SK-N-SH (cell line): ENCODE measurements around the gene DNAJB8. TPM values are rescaled to one million over a fixed set of nuclear protein-coding genes. Genes with fewer than 3 reads are reported as not detected.
A peak's percentile ranks its signal among the peaks of the same experiment; 100 is the strongest.

Source experiments
- CTCF ChIA-PET: fragments of 300-600, 350-600 bp; formaldehyde crosslinking; extraction: SDS; loops from one replicate; lab custom pipeline; 2021; lab: Yijun Ruan, JAX
- POLR2A ChIA-PET: fragments of 350-600 bp; sonication (Branson Sonifier 250); formaldehyde crosslinking; extraction: SDS; loops from one replicate; lab custom pipeline; 2020; ENCODE audit warnings: antibody characterized with exemption, inconsistent platforms; lab: Yijun Ruan, JAX
- DNase-seq: peaks from one replicate; pipeline ENCODE4 v3.0.0; 2012
- H2AFZ ChIP-seq: fragments of 200-600 bp; sonication (generic); 2 replicates; pipeline ENCODE4 v1.8.1; 2016; ENCODE audit warnings: antibody characterized with exemption, mild to moderate bottlenecking, low read depth
- H3F3A ChIP-seq: fragments of 200-600 bp; sonication (generic); replicated peaks from 2 replicates; pipeline ENCODE3; 2016; ENCODE audit warnings: antibody characterized with exemption, mild to moderate bottlenecking; ENCODE audit not compliant: insufficient read depth
- H3K27ac ChIP-seq, 2 experiments: fragments of 200-500 bp in 1 of 2; fragments of 200-600 bp in 1 of 2; sonication (Bioruptor generic) in 1 of 2; sonication (generic), shearing (Covaris generic) in 1 of 2; 2 replicates each; pipeline versions ENCODE4 v1.5.1 to v1.6.1; 2014 to 2016; ENCODE audit warnings: low read depth in 2 of 2, inconsistent platforms in 1 of 2, low read length in 1 of 2, mild to moderate bottlenecking in 1 of 2, mixed read lengths in 1 of 2
- H3K27me3 ChIP-seq: fragments of 200-600 bp; sonication (generic), shearing (Covaris generic); 2 replicates; pipeline ENCODE4 v1.6.1; 2016; ENCODE audit warnings: mixed run types; ENCODE audit not compliant: insufficient read depth
- H3K36me3 ChIP-seq, 2 experiments: fragments of 200-500 bp in 1 of 2; fragments of 200-600 bp in 1 of 2; sonication (Bioruptor generic) in 1 of 2; sonication (generic) in 1 of 2; replicated peaks in 1 of 2; 2 replicates each; pipeline versions ENCODE3 to v1.5.1; 2014 to 2016; ENCODE audit warnings: low read length in 1 of 2, mild to moderate bottlenecking in 1 of 2; ENCODE audit not compliant: insufficient read depth in 2 of 2, control insufficient read depth in 1 of 2
- H3K4me1 ChIP-seq, 2 experiments: fragments of 200-500 bp in 1 of 2; fragments of 200-600 bp in 1 of 2; sonication (Bioruptor generic) in 1 of 2; sonication (generic), shearing (Covaris generic) in 1 of 2; 2 replicates each; pipeline versions ENCODE4 v1.5.1 to v1.6.1; 2014 to 2016; ENCODE audit warnings: low read depth in 1 of 2, low read length in 1 of 2, mixed run types in 1 of 2; ENCODE audit not compliant: insufficient read depth in 2 of 2, control insufficient read depth in 1 of 2
- H3K4me2 ChIP-seq: fragments of 200-600 bp; sonication (generic), shearing (Covaris generic); 2 replicates; pipeline ENCODE4 v1.6.1; 2017; ENCODE audit warnings: mixed run types
- H3K4me3 ChIP-seq, 2 experiments: fragments of 200-500 bp in 1 of 2; fragments of 200-600 bp in 1 of 2; sonication (Bioruptor generic) in 1 of 2; sonication (generic), shearing (Covaris generic) in 1 of 2; 2 replicates each; pipeline versions ENCODE4 v1.5.1 to v1.8.1; 2014 to 2016; ENCODE audit warnings: low read depth in 2 of 2, inconsistent platforms in 1 of 2, low read length in 1 of 2, mild to moderate bottlenecking in 1 of 2, mixed read lengths in 1 of 2, moderate library complexity in 1 of 2
- H3K79me2 ChIP-seq: fragments of 200-600 bp; sonication (generic); 2 replicates; pipeline ENCODE4 v1.8.1; 2017; ENCODE audit warnings: mild to moderate bottlenecking; ENCODE audit not compliant: insufficient read depth
- H3K9ac ChIP-seq: fragments of 200-600 bp; sonication (generic); 2 replicates; pipeline ENCODE4 v1.6.1; 2017; ENCODE audit warnings: mixed run types
- H3K9me2 ChIP-seq: fragments of 200-600 bp; sonication (generic); 2 replicates; pipeline ENCODE4 v1.6.1; 2017; ENCODE audit warnings: mixed run types
- H3K9me3 ChIP-seq: fragments of 200-600 bp; sonication (generic); 2 replicates; pipeline ENCODE4 v1.6.1; 2017; ENCODE audit warnings: mixed run types, mild to moderate bottlenecking, moderate library complexity
- H4K20me1 ChIP-seq: fragments of 200-600 bp; sonication (generic); 2 replicates; pipeline ENCODE4 v1.6.1; 2017; ENCODE audit warnings: mild to moderate bottlenecking, mixed run types; ENCODE audit not compliant: insufficient read depth
- ELF1 ChIP-seq: IDR thresholded peaks from 2 replicates; pipeline ENCODE4 v1.4.0; 2012
- EP300 ChIP-seq, 2 experiments: IDR thresholded peaks; 2 replicates each; pipeline versions ENCODE4 v1.4.0 to v1.6.1; 2012; ENCODE audit warnings: borderline replicate concordance in 1 of 2, low read depth in 1 of 2, low read length in 1 of 2
- EZH2phosphoT487 ChIP-seq: fragments of 200-600 bp; sonication (generic); IDR thresholded peaks from 2 replicates; pipeline ENCODE4 v1.6.1; 2017; ENCODE audit warnings: low read depth, mixed run types, mild to moderate bottlenecking, antibody characterized with exemption, moderate library complexity, borderline replicate concordance
- FOSL2 ChIP-seq: IDR thresholded peaks from 2 replicates; pipeline ENCODE4 v1.4.0; 2012; ENCODE audit warnings: low read depth, mild to moderate bottlenecking, moderate library complexity, borderline replicate concordance
- FOXJ3 ChIP-seq: sonication (generic); formaldehyde crosslinking; IDR thresholded peaks from 2 replicates; pipeline ENCODE4 v1.5.1; 2020; ENCODE audit warnings: mild to moderate bottlenecking, missing genetic modification reagents
- FOXM1 ChIP-seq: IDR thresholded peaks from 2 replicates; pipeline ENCODE4 v1.4.0; 2012; ENCODE audit warnings: low read depth, mild to moderate bottlenecking
- GATA2 ChIP-seq: sonication (generic); formaldehyde crosslinking; IDR thresholded peaks from 2 replicates; pipeline ENCODE4 v1.5.0; 2020; ENCODE audit warnings: mild to moderate bottlenecking, missing genetic modification reagents
- MEF2A ChIP-seq: IDR thresholded peaks from 2 replicates; pipeline ENCODE4 v1.4.0; 2012; ENCODE audit warnings: low read depth, borderline replicate concordance
- NRF1 ChIP-seq: IDR thresholded peaks from 2 replicates; pipeline ENCODE4 v1.6.1; 2012; ENCODE audit warnings: low read depth, mild to moderate bottlenecking, low read length
- PBX3 ChIP-seq: IDR thresholded peaks from 2 replicates; pipeline ENCODE4; 2012
- RXRA ChIP-seq: IDR thresholded peaks from 2 replicates; pipeline ENCODE4 v1.4.0; 2012; ENCODE audit warnings: low read depth, mild to moderate bottlenecking, borderline replicate concordance
- SIN3A ChIP-seq: IDR thresholded peaks from 2 replicates; pipeline ENCODE4 v1.6.1; 2012; ENCODE audit warnings: low read depth, mild to moderate bottlenecking, low read length, moderate library complexity, borderline replicate concordance
- SMC3 ChIP-seq: IDR thresholded peaks from 2 replicates; pipeline ENCODE4 v1.6.1; 2012; ENCODE audit warnings: low read depth, low read length, improper control_type of control experiment
- ZBTB33 ChIP-seq: IDR thresholded peaks from 2 replicates; pipeline ENCODE4 v1.4.0; 2012; ENCODE audit warnings: low read depth, borderline replicate concordance
- WGBS: methylation state at CpG from one replicate; pipeline ENCODE4 v1.1.6; 2017; ENCODE audit warnings: low lambda C conversion rate; 5-methylcytosine and 5-hydroxymethylcytosine counted together
- polyA plus RNA-seq, 3 experiments: library from polyadenylated mRNA; depleted of rRNA; stranded (reverse); fragments of >200 nt; gene quantifications; 2 replicates each; pipeline ENCODE4 v1.2.3, GENCODE V29; 2012
- TF ChIP-seq, protein P1 (sequence below): fragments of 150-350 bp; IDR thresholded peaks from 2 replicates; pipeline ENCODE4 v1.6.1; 2017; ENCODE audit warnings: antibody characterized with exemption, low read length, low read depth, borderline replicate concordance

DNAJB8 gene
- polyA plus RNA-seq, 1 of the 3 experiments (the other 2 are of a cell fraction), result not detected

DNA sequence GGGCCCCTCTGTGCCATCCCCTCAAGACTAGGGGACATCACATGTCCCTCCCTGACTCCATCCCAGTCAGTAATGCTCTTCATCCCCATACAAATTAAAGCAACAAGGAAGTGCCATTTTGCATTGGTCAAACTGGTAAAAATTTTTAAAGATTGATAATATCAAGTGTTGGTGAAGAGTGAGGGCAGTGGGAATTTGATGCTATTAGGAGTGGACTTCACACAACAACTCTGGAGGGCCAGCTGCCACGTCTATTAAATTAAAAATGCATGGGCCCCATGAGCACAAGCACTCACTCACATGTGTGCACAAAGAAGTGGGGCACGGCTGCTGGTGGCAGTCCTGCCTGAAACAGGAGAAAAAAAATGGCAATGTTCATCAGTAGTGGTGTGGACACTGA, 47.8 kb downstream of the DNAJB8 start:
- no peaks in the 10 kb centered on the region for H4K20me1 ChIP-seq
- CTCF ChIA-PET, result no interaction called here

More for the DNA sequence above, 47.8 kb downstream of the DNAJB8 start:
- Histone ChIP-seq H3K27me3 (no peaks in the 10 kb centered on the region), H3K79me2 (no peaks in the 10 kb centered on the region), H3K9me2 (no peaks in the 10 kb centered on the region), H3K9ac (no peak overlapping the region), H3K27ac (peak overlapping the region in 1 of 2 experiments; percentile 17; a peak in 1 of 4 replicates), H3K4me1 (peaks cover 0 to 74% of the 10 kb centered on the region in 2 experiments; a peak in 1 of 4 replicates), H3K4me2 (no peak overlapping the region), H3K9me3 (no peaks in the 10 kb centered on the region), H2AFZ (no peak overlapping the region), H3K4me3 (no peak overlapping the region), H3F3A (no peaks in the 10 kb centered on the region), H3K36me3 (no peaks in the 10 kb centered on the region)
- 88% methylated on average over 2 of the region's 2 CpGs for WGBS
- no peak for DNase-seq
- POLR2A ChIA-PET, result no interaction called here
- TF ChIP-seq EP300 (IDR thresholded peaks at IDR 0.05; ENCODE audit: borderline replicate concordance in 1 of 2, low read depth in 1 of 2, low read length in 1 of 2), result no peak
- no peak for TF ChIP-seq EZH2phosphoT487
- TF ChIP-seq PBX3, result no peak
- no peak for TF ChIP-seq NRF1
- TF ChIP-seq SMC3, result no peak
- no peak for TF ChIP-seq RXRA
- TF ChIP-seq MEF2A, result no peak
- no peak for TF ChIP-seq ELF1
- no peak for TF ChIP-seq SIN3A
- TF ChIP-seq, protein P1, sequence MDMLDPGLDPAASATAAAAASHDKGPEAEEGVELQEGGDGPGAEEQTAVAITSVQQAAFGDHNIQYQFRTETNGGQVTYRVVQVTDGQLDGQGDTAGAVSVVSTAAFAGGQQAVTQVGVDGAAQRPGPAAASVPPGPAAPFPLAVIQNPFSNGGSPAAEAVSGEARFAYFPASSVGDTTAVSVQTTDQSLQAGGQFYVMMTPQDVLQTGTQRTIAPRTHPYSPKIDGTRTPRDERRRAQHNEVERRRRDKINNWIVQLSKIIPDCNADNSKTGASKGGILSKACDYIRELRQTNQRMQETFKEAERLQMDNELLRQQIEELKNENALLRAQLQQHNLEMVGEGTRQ, result no peak
- no peak for TF ChIP-seq FOSL2
- TF ChIP-seq ZBTB33, result no peak
- no peak for TF ChIP-seq GATA2
- TF ChIP-seq FOXM1, result no peak
- no peak for TF ChIP-seq FOXJ3 (CRISPR knock-in tag)
